A673 (cell line): Measurements from ENCODE around the gene SLC6A6. TPM values are rescaled to one million over a fixed set of nuclear protein-coding genes. Genes with fewer than 3 reads are reported as not detected.

Experiments used
- BruUV-seq: library from RNA; stranded (reverse); fragments of 400-500 nt; replicated peaks from 2 replicates; lab custom pipeline; 2021; lab: Mats Ljungman, UMichigan
- CTCF ChIA-PET: fragments of 300-600 bp; sonication (Branson Sonifier 250); formaldehyde crosslinking; loops from one replicate; lab custom pipeline; 2022; ENCODE audit warnings: antibody characterized with exemption; lab: Charles Lee
- POLR2A ChIA-PET: fragments of 300-600 bp; sonication (Branson Sonifier 250); formaldehyde crosslinking; loops from one replicate; lab custom pipeline; 2022; ENCODE audit warnings: antibody characterized with exemption; ENCODE audit not compliant: low non-redundant PET; lab: Charles Lee
- DNase-seq: peaks from one replicate; pipeline ENCODE4 v3.0.0-alpha.2; 2015; ENCODE audit warnings: low spot score
- H3K27ac ChIP-seq: fragments of 200-600 bp; sonication (generic); 2 replicates; pipeline ENCODE4 v1.5.1; 2016; ENCODE audit warnings: mixed run types, low read depth, mild to moderate bottlenecking, mixed read lengths, antibody characterized with exemption, low read length; ENCODE audit not compliant: poor library complexity, severe bottlenecking
- H3K27me3 ChIP-seq: fragments of 200-600 bp; sonication (generic); replicated peaks from 2 replicates; pipeline ENCODE4 v1.6.1; 2017; ENCODE audit warnings: mixed run types, low read depth, mild to moderate bottlenecking, mixed read lengths, antibody characterized with exemption, low read length; ENCODE audit not compliant: insufficient read depth, poor library complexity
- H3K36me3 ChIP-seq: fragments of 200-600 bp; sonication (generic); 2 replicates; pipeline ENCODE4 v1.6.1; 2016; ENCODE audit warnings: mixed run types, mild to moderate bottlenecking, mixed read lengths, antibody characterized with exemption, low read length; ENCODE audit not compliant: insufficient read depth, poor library complexity, severe bottlenecking
- H3K4me1 ChIP-seq: fragments of 200-600 bp; sonication (generic); 2 replicates; pipeline ENCODE4 v1.6.1; 2017; ENCODE audit warnings: mixed run types, mild to moderate bottlenecking, mixed read lengths, antibody characterized with exemption, low read length; ENCODE audit not compliant: insufficient read depth, poor library complexity, severe bottlenecking
- H3K4me3 ChIP-seq: fragments of 200-600 bp; sonication (generic); 2 replicates; pipeline ENCODE4 v1.5.1; 2016; ENCODE audit warnings: low read depth, mixed run types, mild to moderate bottlenecking, mixed read lengths, low read length; ENCODE audit not compliant: poor library complexity, severe bottlenecking
- H3K9me3 ChIP-seq: fragments of 200-600 bp; sonication (generic); 2 replicates; pipeline ENCODE4 v1.6.1; 2016; ENCODE audit warnings: mixed run types, low read depth, mild to moderate bottlenecking, mixed read lengths, antibody characterized with exemption, low read length; ENCODE audit not compliant: poor library complexity, severe bottlenecking
- CTCF ChIP-seq: fragments of 300-800, 200-600 bp; sonication (generic); conservative IDR thresholded peaks from 2 replicates; pipeline ENCODE4 v1.5.1; 2017; ENCODE audit warnings: low read depth, mild to moderate bottlenecking, antibody characterized with exemption, low read length, moderate library complexity, mixed read lengths
- EZH2 ChIP-seq: fragments of 200-600 bp; sonication (generic); IDR thresholded peaks from 2 replicates; pipeline ENCODE4 v1.6.1; 2017; ENCODE audit warnings: borderline replicate concordance, low read depth, mild to moderate bottlenecking, mixed read lengths, antibody characterized with exemption, low read length; ENCODE audit not compliant: poor library complexity, severe bottlenecking
- intact Hi-C: fragments of 100-400 bp; cut with micrococcal nuclease; formaldehyde crosslinking; loops from one replicate; pipeline ENCODE4 v1.10.0; 2022; ENCODE audit not compliant: unreplicated experiment
- total RNA-seq: library from RNA; stranded (reverse); gene quantifications from 2 replicates; pipeline ENCODE4 v1.2.3, GENCODE V29; 2021

SLC6A6 gene
- total RNA-seq, 1 experiment from 2014 or later: 55.1 TPM

GRCh38 chr3:14511623-14512280, 109.3 kb downstream of the SLC6A6 start:
- H3K27me3 ChIP-seq: no peaks in the 10 kb centered on the region
- CTCF ChIA-PET: interaction anchor here (0.8 to 1.7 kb wide), 2 partner anchors 12 to 36 kb away, joined by 3 to 5 read pairs; no protein-coding TSS in a partner anchor
- intact Hi-C loops: no loop called here
- no peak overlapping the region for H3K27ac ChIP-seq
- POLR2A ChIA-PET: no interaction called here
- no peak overlapping the region for H3K4me3 ChIP-seq
- peak; percentile 33 for DNase-seq
- BruUV-seq: no TSS peak
- no peaks in the 10 kb centered on the region for H3K9me3 ChIP-seq
- TF ChIP-seq CTCF: no peak
- TF ChIP-seq EZH2: no peak
- no peaks in the 10 kb centered on the region for H3K36me3 ChIP-seq
- no peaks in the 10 kb centered on the region for H3K4me1 ChIP-seq

- Histone ChIP-seq H3K4me1 (no peaks in the 10 kb centered on the region), H3K36me3 (no peaks in the 10 kb centered on the region), H3K27ac (no peak overlapping the region), H3K4me3 (no peak overlapping the region), H3K9me3 (no peaks in the 10 kb centered on the region), H3K27me3 (no peaks in the 10 kb centered on the region)
- no TSS peak for BruUV-seq
- POLR2A ChIA-PET: no interaction called here
- CTCF ChIA-PET: interaction anchor here (0.5 to 1.7 kb wide), 2 partner anchors 36 to 1759 kb away, joined by 3 to 5 read pairs; no protein-coding TSS in a partner anchor
- no peak for TF ChIP-seq EZH2
- intact Hi-C loops: no loop called here
- no peak for DNase-seq
Observed at GRCh38 chr3:14512281-14512941, 110.0 kb downstream of the SLC6A6 start.

GRCh38 chr3:14512942-14513327, 110.5 kb downstream of the SLC6A6 start:
- Histone ChIP-seq H3K9me3 (no peaks in the 10 kb centered on the region), H3K36me3 (no peaks in the 10 kb centered on the region), H3K27me3 (no peaks in the 10 kb centered on the region), H3K4me1 (no peaks in the 10 kb centered on the region), H3K4me3 (no peak overlapping the region), H3K27ac (no peak overlapping the region)
- no peak for DNase-seq
- TF ChIP-seq CTCF (no peak), EZH2 (no peak)
- ChIA-PET CTCF (no interaction called here), POLR2A (no interaction called here)
- BruUV-seq: no TSS peak
- intact Hi-C loops: no loop called here
